Fibroblast of lung (primary cell): ENCODE data around the gene HOXB7. TPM values are rescaled to one million over a fixed set of nuclear protein-coding genes. Genes with fewer than 3 reads are reported as not detected.

Experiments used
- DNase-seq, 2 donors: peaks; one replicate each; pipeline versions ENCODE4 v3.0.0 to v3.0.0-alpha.2; 2010; ENCODE audit warnings: low read depth in 2 of 2
- H2AFZ ChIP-seq: 2 replicates; pipeline ENCODE4 v1.5.1; 2012; ENCODE audit warnings: low read length, control low read depth, inconsistent platforms
- H3K27ac ChIP-seq: 2 replicates; pipeline ENCODE4 v1.5.1; 2011; ENCODE audit warnings: low read length, control low read depth; ENCODE audit not compliant: insufficient read depth
- H3K27me3 ChIP-seq: 2 replicates; pipeline ENCODE4 v1.5.1; 2011; ENCODE audit warnings: mild to moderate bottlenecking, low read length; ENCODE audit not compliant: control insufficient read depth, insufficient read depth
- H3K36me3 ChIP-seq: 2 replicates; pipeline ENCODE4 v1.5.1; 2011; ENCODE audit warnings: low read length; ENCODE audit not compliant: control insufficient read depth, insufficient read depth
- H3K4me1 ChIP-seq: 2 replicates; pipeline ENCODE4 v1.5.1; 2011; ENCODE audit warnings: low read length; ENCODE audit not compliant: control insufficient read depth, insufficient read depth; ENCODE audit errors: extremely low read depth
- H3K4me2 ChIP-seq: 2 replicates; pipeline ENCODE4 v1.5.1; 2011; ENCODE audit warnings: low read length, control low read depth; ENCODE audit not compliant: insufficient read depth; ENCODE audit errors: extremely low read depth
- H3K4me3 ChIP-seq, 4 experiments: fragments of 200-600 bp in 1 of 4; sonication (generic) in 1 of 4; replicated peaks in 1 of 4; 2 replicates each; pipeline ENCODE4 v1.5.1; 2011 to 2016; ENCODE audit warnings: low read length in 4 of 4, low read depth in 3 of 4, mild to moderate bottlenecking in 3 of 4, control low read depth in 2 of 4, inconsistent platforms in 1 of 4, mixed read lengths in 1 of 4; ENCODE audit not compliant: insufficient read depth in 1 of 4; ENCODE audit errors: control extremely low read depth in 1 of 4
- H3K79me2 ChIP-seq: 2 replicates; pipeline ENCODE4 v1.5.1; 2012; ENCODE audit warnings: mild to moderate bottlenecking, low read length, inconsistent platforms; ENCODE audit not compliant: control insufficient read depth, insufficient read depth
- H3K9ac ChIP-seq: 2 replicates; pipeline ENCODE4 v1.5.1; 2011; ENCODE audit warnings: mild to moderate bottlenecking, low read length, control low read depth; ENCODE audit not compliant: insufficient read depth
- H3K9me3 ChIP-seq: 2 replicates; pipeline ENCODE4 v1.5.1; 2012; ENCODE audit warnings: low read depth, low read length; ENCODE audit not compliant: control insufficient read depth, insufficient read depth
- H4K20me1 ChIP-seq: 2 replicates; pipeline ENCODE4 v1.5.1; 2011; ENCODE audit warnings: low read length; ENCODE audit not compliant: control insufficient read depth, insufficient read depth; ENCODE audit errors: extremely low read depth
- EZH2 ChIP-seq: IDR thresholded peaks from 2 replicates; pipeline ENCODE4 v1.5.1; 2012; ENCODE audit warnings: low read length, control low read depth, mild to moderate bottlenecking; ENCODE audit errors: missing control alignments
- polyA plus RNA-seq, 2 donors: library from polyadenylated mRNA; depleted of rRNA in 1 of 2; stranded (reverse) in 1 of 2; unstranded in 1 of 2; fragments of >200 nt; gene quantifications; 2 replicates each; pipeline ENCODE4 v1.2.1, GENCODE V29; 2011 to 2012; ENCODE audit warnings: missing spikeins in 1 of 2
- total RNA-seq: library from RNA; depleted of rRNA; stranded (reverse); fragments of >200 nt; gene quantifications from 2 replicates; pipeline ENCODE4 v1.2.1, GENCODE V29; 2014
- TF ChIP-seq, protein P1 (sequence below), 2 donors: IDR thresholded peaks in 1 of 2; conservative IDR thresholded peaks in 1 of 2; 1 replicate in 1 of 2; 2 replicates in 1 of 2; pipeline ENCODE4 v1.5.1; 2011 to 2012; ENCODE audit warnings: low read length in 2 of 2, control low read depth in 1 of 2, inconsistent platforms in 1 of 2, low read depth in 1 of 2, mild to moderate bottlenecking in 1 of 2

The HOXB7 gene
- total and polyA plus RNA-seq, 2 donors (not counting 1 experiment from before 2014, with no cell fraction given), result 7.4 to 12.7 TPM

DNA sequence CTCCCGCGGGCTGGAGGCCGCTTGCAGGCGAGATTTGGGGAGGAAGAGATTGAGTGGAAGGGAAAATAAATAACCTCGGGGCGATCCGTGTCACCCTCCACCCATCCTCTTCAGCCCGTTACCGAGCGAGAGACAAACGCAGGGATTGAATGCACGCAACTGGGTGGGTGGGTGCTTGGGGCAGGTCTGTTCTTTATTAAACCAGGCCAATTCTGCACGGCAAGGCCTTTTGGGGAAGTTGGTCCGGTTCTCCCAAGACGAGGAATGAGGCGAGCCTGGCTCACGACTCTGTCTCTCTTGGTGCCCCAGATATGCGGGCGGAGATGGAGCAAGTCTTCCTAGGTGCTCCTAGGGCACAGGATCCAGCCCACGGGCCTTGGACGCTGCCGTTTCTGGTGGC lies 396 bp upstream of the HOXB7 start:
- Histone ChIP-seq H3K4me3 (peak overlapping the region; percentile 80 to 94 (median 83)), H3K4me1 (peaks cover 15% of the 10 kb centered on the region), H3K9me3 (no peaks in the 10 kb centered on the region), H2AFZ (peak overlapping the region; percentile 83), H3K79me2 (peaks cover 24% of the 10 kb centered on the region), H3K27me3 (peaks cover 24% of the 10 kb centered on the region), H3K4me2 (peak overlapping the region; percentile 94), H3K27ac (peak overlapping the region; percentile 85), H3K36me3 (peaks cover 6% of the 10 kb centered on the region), H3K9ac (peak overlapping the region; percentile 60), H4K20me1 (no peaks in the 10 kb centered on the region)
- TF ChIP-seq, protein P1, sequence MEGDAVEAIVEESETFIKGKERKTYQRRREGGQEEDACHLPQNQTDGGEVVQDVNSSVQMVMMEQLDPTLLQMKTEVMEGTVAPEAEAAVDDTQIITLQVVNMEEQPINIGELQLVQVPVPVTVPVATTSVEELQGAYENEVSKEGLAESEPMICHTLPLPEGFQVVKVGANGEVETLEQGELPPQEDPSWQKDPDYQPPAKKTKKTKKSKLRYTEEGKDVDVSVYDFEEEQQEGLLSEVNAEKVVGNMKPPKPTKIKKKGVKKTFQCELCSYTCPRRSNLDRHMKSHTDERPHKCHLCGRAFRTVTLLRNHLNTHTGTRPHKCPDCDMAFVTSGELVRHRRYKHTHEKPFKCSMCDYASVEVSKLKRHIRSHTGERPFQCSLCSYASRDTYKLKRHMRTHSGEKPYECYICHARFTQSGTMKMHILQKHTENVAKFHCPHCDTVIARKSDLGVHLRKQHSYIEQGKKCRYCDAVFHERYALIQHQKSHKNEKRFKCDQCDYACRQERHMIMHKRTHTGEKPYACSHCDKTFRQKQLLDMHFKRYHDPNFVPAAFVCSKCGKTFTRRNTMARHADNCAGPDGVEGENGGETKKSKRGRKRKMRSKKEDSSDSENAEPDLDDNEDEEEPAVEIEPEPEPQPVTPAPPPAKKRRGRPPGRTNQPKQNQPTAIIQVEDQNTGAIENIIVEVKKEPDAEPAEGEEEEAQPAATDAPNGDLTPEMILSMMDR (conservative IDR thresholded peaks at IDR 0.05 in 1 of 2, IDR thresholded peaks at IDR 0.05 in 1 of 2; ENCODE audit: low read depth in 1 of 2, low read length in 2 of 2), result no peak
- no peak for TF ChIP-seq EZH2
- DNase-seq, result no peak

DNA sequence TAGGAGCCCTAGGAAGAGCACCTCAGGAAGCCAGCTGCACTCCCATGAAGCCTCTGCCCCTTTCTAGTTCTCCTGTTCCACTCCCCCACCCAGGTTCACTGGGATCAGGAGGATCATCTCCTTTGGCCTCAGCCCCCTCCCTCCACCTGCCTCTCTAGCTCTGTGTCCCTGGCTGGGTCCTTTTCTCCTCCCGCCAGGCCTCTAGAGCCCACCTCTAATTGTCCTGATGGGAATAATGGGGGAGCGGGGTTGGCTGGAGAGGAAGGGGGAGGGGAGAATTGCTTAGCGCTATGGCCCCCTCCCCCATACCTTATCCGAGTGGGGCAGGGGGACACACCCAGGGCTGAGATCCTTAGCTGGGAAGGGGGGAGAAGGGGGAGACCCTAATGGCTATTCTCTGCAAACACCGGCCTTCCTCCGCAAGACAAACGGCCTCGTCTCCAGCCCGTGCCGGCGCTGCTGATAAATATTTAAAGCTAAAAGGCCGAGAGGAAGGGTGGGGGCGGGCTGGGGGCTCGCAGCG lies 997 bp downstream of the HOXB7 start:
- DNase-seq, result no peak
- peak overlapping the region; percentile 74 for H3K9ac ChIP-seq
- no peaks in the 10 kb centered on the region for H4K20me1 ChIP-seq
- peak overlapping the region; percentile 94 for H3K4me2 ChIP-seq
- H3K9me3 ChIP-seq, result no peaks in the 10 kb centered on the region
- peak overlapping the region; percentile 80 to 94 (median 83) for H3K4me3 ChIP-seq
- peaks cover 15% of the 10 kb centered on the region for H3K4me1 ChIP-seq
- TF ChIP-seq, protein P1 (conservative IDR thresholded peaks at IDR 0.05 in 1 of 2, IDR thresholded peaks at IDR 0.05 in 1 of 2; ENCODE audit: low read depth in 1 of 2, low read length in 2 of 2), result no peak
- TF ChIP-seq EZH2, result no peak
- H3K27ac ChIP-seq, result peak overlapping the region; percentile 85
- peaks cover 10% of the 10 kb centered on the region for H3K27me3 ChIP-seq
- H3K79me2 ChIP-seq, result peaks cover 24% of the 10 kb centered on the region
- peaks cover 6% of the 10 kb centered on the region for H3K36me3 ChIP-seq
- no peak overlapping the region for H2AFZ ChIP-seq

DNA sequence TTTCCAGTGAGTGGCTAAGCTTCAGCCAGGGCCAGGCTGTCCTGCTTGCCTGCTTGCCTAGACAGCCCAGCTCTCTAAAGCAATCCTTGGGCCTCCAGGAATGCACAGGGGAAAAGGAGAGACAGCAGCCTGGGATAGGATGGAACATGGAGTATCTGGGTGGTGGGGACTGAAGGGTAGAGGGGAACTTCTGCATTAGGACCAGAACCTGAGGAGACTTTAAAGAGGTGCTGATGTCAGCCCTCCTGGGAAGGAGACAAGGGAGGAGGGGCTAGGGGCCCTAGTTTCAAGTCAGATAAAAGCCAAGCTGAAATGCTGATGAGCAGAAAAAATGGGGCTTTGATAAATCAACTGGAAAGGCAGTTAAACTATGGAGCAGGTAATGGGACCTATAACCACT lies 1.8 kb downstream of the HOXB7 start:
- DNase-seq, result no peak
- no peak overlapping the region for H3K9ac ChIP-seq
- H3K4me2 ChIP-seq, result no peak overlapping the region
- no peak overlapping the region for H3K27ac ChIP-seq
- peaks cover 3% of the 10 kb centered on the region for H3K27me3 ChIP-seq
- H2AFZ ChIP-seq, result no peak overlapping the region
- TF ChIP-seq, protein P1 (conservative IDR thresholded peaks at IDR 0.05 in 1 of 2, IDR thresholded peaks at IDR 0.05 in 1 of 2; ENCODE audit: low read depth in 1 of 2, low read length in 2 of 2), result no peak
- no peak for TF ChIP-seq EZH2
- no peaks in the 10 kb centered on the region for H4K20me1 ChIP-seq
- peaks cover 24% of the 10 kb centered on the region for H3K79me2 ChIP-seq
- H3K9me3 ChIP-seq, result no peaks in the 10 kb centered on the region
- H3K36me3 ChIP-seq, result peaks cover 6% of the 10 kb centered on the region
- H3K4me1 ChIP-seq, result peaks cover 15% of the 10 kb centered on the region
- H3K4me3 ChIP-seq, result peak overlapping the region in 1 of 4 experiments; percentile 80
